HG02642 (cell line): ENCODE results near the gene RIPPLY2.

Experiments used
- ATAC-seq: cut with Tn5 transposase; IDR thresholded peaks from one replicate; pipeline ENCODE4 v1.9.1; 2021; ENCODE audit warnings: mild to moderate bottlenecking; ENCODE audit not compliant: unreplicated experiment, poor library complexity

Gene RIPPLY2

GRCh38 chr6:83859410-83860358 is 6.5 kb downstream of the RIPPLY2 start, which contains the start of gene CYB5R4:
Gene CYB5R4, plus strand, starts transcription at chr6:83859689. Its CDS starts 94 bp downstream, at chr6:83859783.
- peak; percentile 99 for ATAC-seq

GRCh38 chr6:83860359-83860755 is 7.2 kb downstream of the RIPPLY2 start:
- ATAC-seq: no peak

- no peak for ATAC-seq
Measured at GRCh38 chr6:83860782-83861495, 7.8 kb downstream of the RIPPLY2 start.

GRCh38 chr6:83862776-83863471 is 9.8 kb downstream of the RIPPLY2 start:
- no peak for ATAC-seq

- no peak for ATAC-seq
Measured at GRCh38 chr6:83867043-83867442, 13.9 kb downstream of the RIPPLY2 start.

GRCh38 chr6:83867527-83868161 is 14.5 kb downstream of the RIPPLY2 start:
- no peak for ATAC-seq

GRCh38 chr6:83868639-83869038 is 15.5 kb downstream of the RIPPLY2 start:
- no peak for ATAC-seq

- no peak for ATAC-seq
Measured at GRCh38 chr6:83870649-83871048, 17.5 kb downstream of the RIPPLY2 start.

- no peak for ATAC-seq
Measured at GRCh38 chr6:83872386-83873118, 19.4 kb downstream of the RIPPLY2 start.

- ATAC-seq: no peak
Measured at GRCh38 chr6:83873869-83874268, 20.7 kb downstream of the RIPPLY2 start.

- ATAC-seq: no peak
Measured at GRCh38 chr6:83875843-83876242, 22.7 kb downstream of the RIPPLY2 start.

- ATAC-seq: no peak
Measured at GRCh38 chr6:83878902-83879644, 25.9 kb downstream of the RIPPLY2 start.

GRCh38 chr6:83879746-83880145 is 26.6 kb downstream of the RIPPLY2 start:
- no peak for ATAC-seq

GRCh38 chr6:83883240-83883639 is 30.1 kb downstream of the RIPPLY2 start:
- no peak for ATAC-seq

GRCh38 chr6:83884523-83884922 is 31.4 kb downstream of the RIPPLY2 start:
- ATAC-seq: peak; percentile 82

- ATAC-seq: no peak
Measured at GRCh38 chr6:83885984-83886383, 32.8 kb downstream of the RIPPLY2 start.

GRCh38 chr6:83889621-83890020 is 36.5 kb downstream of the RIPPLY2 start:
- no peak for ATAC-seq

GRCh38 chr6:83890520-83890919 is 37.4 kb downstream of the RIPPLY2 start:
- no peak for ATAC-seq

- ATAC-seq: no peak
Measured at GRCh38 chr6:83891586-83891985, 38.4 kb downstream of the RIPPLY2 start.
